ENCODE measurements around the gene CD226. TPM values are rescaled to one million over a fixed set of nuclear protein-coding genes. Genes with fewer than 3 reads are reported as not detected.
"Not testable (repeated sequence)": the region's sequence is repeated elsewhere in the genome, so short reads cannot be mapped to it uniquely, and the experiment has no call there.

The CD226 gene
- total and polyA plus RNA-seq, 4 experiments from 2014 or later = 67.2 to 95.7 (median 83.9) TPM

GRCh38 chr18:69866212-69866611, 81.5 kb downstream of the CD226 start:
- H3K27me3 ChIP-seq (ENCODE audit: insufficient read depth, low read length) = no peaks in the 10 kb centered on the region
- no peak overlapping the region for H3K4me3 Mint-ChIP-seq
- H3K36me3 Mint-ChIP-seq = peaks cover 70 to 75% of the 10 kb centered on the region in 2 donors
- H3K4me1 ChIP-seq (ENCODE audit: insufficient read depth, low read length) = no peaks in the 10 kb centered on the region
- POLR2A ChIA-PET (ENCODE audit: partially characterized antibody) = no interaction called here
- H3K4me1 Mint-ChIP-seq = peaks cover under 1 to 10% (median 6%) of the 10 kb centered on the region in 4 donors
- H3K27ac ChIP-seq (ENCODE audit: low read depth, low read length) = no peak overlapping the region
- H3K36me3 ChIP-seq (ENCODE audit: insufficient read depth, low read length) = peaks cover 24% of the 10 kb centered on the region
- peak overlapping the region in 2 of 7 donors; percentile 47 to 61 for H3K27ac Mint-ChIP-seq
- intact Hi-C loops (cut with micrococcal nuclease) = no loop called here
- no peak overlapping the region for H3K4me3 ChIP-seq (ENCODE audit: low read length in 2 of 2)
- no peak for DNase-seq
- H3K9me3 ChIP-seq (ENCODE audit: control insufficient read depth in 1 of 2, low read length in 2 of 2) = no peaks in the 10 kb centered on the region
- no peaks in the 10 kb centered on the region for H3K9me3 Mint-ChIP-seq
- CTCF ChIA-PET (ENCODE audit: partially characterized antibody) = interaction anchor here (1.1 kb wide), 1 partner anchor 94 kb away, joined by 3 read pairs; no protein-coding TSS in a partner anchor
- no peaks in the 10 kb centered on the region for H3K27me3 Mint-ChIP-seq

DNA sequence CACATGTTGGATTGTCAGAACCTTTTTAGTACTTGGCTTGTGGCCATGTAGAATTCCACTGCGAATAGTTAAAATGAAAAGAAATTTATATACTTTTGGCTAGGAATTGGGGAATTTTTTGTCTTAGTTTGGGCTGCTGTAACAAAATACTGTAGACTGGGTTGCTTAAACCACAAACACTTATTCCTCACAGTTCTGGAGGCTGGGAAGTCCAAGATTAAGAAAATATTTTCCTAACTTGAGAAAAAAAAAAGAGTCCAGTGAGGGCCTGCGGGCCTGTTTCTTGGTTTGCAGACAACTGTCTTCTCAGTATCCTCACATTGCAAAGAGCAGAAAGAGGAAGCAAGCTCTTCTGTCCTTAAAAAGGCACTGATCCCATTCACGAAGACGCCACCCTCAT, 81.9 kb downstream of the CD226 start:
- H3K4me3 ChIP-seq (ENCODE audit: low read length in 2 of 2) = no peak overlapping the region
- no peak overlapping the region for H3K27ac ChIP-seq (ENCODE audit: low read depth, low read length)
- no peaks in the 10 kb centered on the region for H3K9me3 ChIP-seq (ENCODE audit: control insufficient read depth in 1 of 2, low read length in 2 of 2)
- DNase-seq = no peak
- ChIA-PET POLR2A (ENCODE audit: partially characterized antibody) (no interaction called here), CTCF (ENCODE audit: partially characterized antibody) (interaction anchor here (1.1 kb wide), 1 partner anchor 95 kb away, joined by 3 read pairs; no protein-coding TSS in a partner anchor)
- peaks cover 21% of the 10 kb centered on the region for H3K36me3 ChIP-seq (ENCODE audit: insufficient read depth, low read length)
- H3K4me1 ChIP-seq (ENCODE audit: insufficient read depth, low read length) = no peaks in the 10 kb centered on the region
- no peaks in the 10 kb centered on the region for H3K27me3 Mint-ChIP-seq
- intact Hi-C loops (cut with micrococcal nuclease) = no loop called here
- no peaks in the 10 kb centered on the region for H3K9me3 Mint-ChIP-seq
- H3K36me3 Mint-ChIP-seq = peaks cover 66 to 70% of the 10 kb centered on the region in 2 donors
- H3K4me1 Mint-ChIP-seq = peaks cover 0 to 10% (median 5%) of the 10 kb centered on the region in 4 donors
- H3K27me3 ChIP-seq (ENCODE audit: insufficient read depth, low read length) = no peaks in the 10 kb centered on the region
- H3K27ac Mint-ChIP-seq = peak overlapping the region in 2 of 7 donors; percentile 2 to 57
- H3K4me3 Mint-ChIP-seq = no peak overlapping the region

DNA sequence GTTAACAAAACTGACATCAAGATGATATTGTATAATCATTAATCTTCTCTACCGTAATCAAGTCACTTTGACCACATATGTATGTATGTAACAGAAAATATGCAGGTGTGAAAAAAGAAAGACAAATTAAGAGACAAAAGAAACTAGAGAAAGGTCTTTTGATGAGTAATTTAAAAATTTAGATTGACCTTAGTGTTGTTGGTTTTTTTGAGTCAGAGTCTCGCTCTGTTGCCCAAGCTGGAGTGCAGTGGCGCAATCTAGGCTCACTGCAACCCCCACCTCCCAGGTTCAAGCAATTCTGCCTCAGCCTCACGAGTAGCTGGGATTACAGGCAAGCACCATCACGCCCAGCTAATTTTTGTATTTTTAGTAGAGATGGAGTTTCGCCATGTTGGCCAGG, 82.9 kb downstream of the CD226 start:
- H3K9me3 Mint-ChIP-seq; intact Hi-C loops (cut with micrococcal nuclease): not testable (repeated sequence)

DNA sequence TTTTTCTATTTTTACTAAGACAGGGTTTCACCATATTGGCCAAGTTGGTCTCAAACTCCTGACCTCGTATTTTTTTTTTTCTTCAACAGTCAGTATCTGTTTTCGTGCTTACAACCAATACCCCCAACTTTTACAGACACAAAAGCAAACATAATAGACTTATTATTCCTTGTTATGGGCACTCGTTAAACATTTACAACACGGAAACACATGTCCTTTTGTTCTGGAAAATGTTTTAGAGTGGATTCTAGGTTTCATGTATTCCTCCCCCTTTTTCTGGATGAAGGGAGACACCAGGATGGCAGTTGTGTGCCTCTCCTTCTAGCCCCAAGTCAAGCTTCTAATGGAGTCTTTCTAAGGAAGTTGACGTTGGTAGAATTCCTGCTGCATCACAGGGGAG, 88.8 kb downstream of the CD226 start:
- H3K9me3 ChIP-seq (ENCODE audit: control insufficient read depth in 1 of 2, low read length in 2 of 2) = no peaks in the 10 kb centered on the region
- Mint-ChIP-seq H3K4me3 (no peak overlapping the region), H3K27ac (peak overlapping the region in 1 of 7 donors; percentile 56), H3K27me3 (no peaks in the 10 kb centered on the region), H3K4me1 (peaks cover 0 to 6% (median 2%) of the 10 kb centered on the region in 4 donors), H3K9me3 (no peaks in the 10 kb centered on the region), H3K36me3 (peaks cover 58 to 59% of the 10 kb centered on the region in 2 donors)
- DNase-seq = no peak
- H3K27me3 ChIP-seq (ENCODE audit: insufficient read depth, low read length) = no peaks in the 10 kb centered on the region
- H3K4me1 ChIP-seq (ENCODE audit: insufficient read depth, low read length) = no peaks in the 10 kb centered on the region
- H3K27ac ChIP-seq (ENCODE audit: low read depth, low read length) = no peak overlapping the region
- CTCF ChIA-PET (ENCODE audit: partially characterized antibody) = no interaction called here
- POLR2A ChIA-PET (ENCODE audit: partially characterized antibody) = no interaction called here
- intact Hi-C loops (cut with micrococcal nuclease) = no loop called here
- H3K36me3 ChIP-seq (ENCODE audit: insufficient read depth, low read length) = peaks cover 9% of the 10 kb centered on the region
- no peak overlapping the region for H3K4me3 ChIP-seq (ENCODE audit: low read length in 2 of 2)

More for the DNA sequence above, 82.9 kb downstream of the CD226 start:
- H3K4me3 Mint-ChIP-seq; H3K4me3 ChIP-seq (ENCODE audit: low read length in 2 of 2); H3K4me1 ChIP-seq (ENCODE audit: insufficient read depth, low read length); H3K27me3 ChIP-seq (ENCODE audit: insufficient read depth, low read length); H3K27ac ChIP-seq (ENCODE audit: low read depth, low read length); H3K4me1 Mint-ChIP-seq; DNase-seq; H3K9me3 ChIP-seq (ENCODE audit: control insufficient read depth in 1 of 2, low read length in 2 of 2); H3K27me3 Mint-ChIP-seq; CTCF ChIA-PET (ENCODE audit: partially characterized antibody): not testable (repeated sequence)
- POLR2A ChIA-PET (ENCODE audit: partially characterized antibody) = interaction anchor here (1.5 kb wide), 1 partner anchor 70 kb away, joined by 5 read pairs; no protein-coding TSS in a partner anchor
- Mint-ChIP-seq H3K27ac (peak overlapping the region in 2 of 7 donors; percentile 47 to 51), H3K36me3 (peaks cover 67 to 69% of the 10 kb centered on the region in 2 donors)
- peaks cover 21% of the 10 kb centered on the region for H3K36me3 ChIP-seq (ENCODE audit: insufficient read depth, low read length)

DNA sequence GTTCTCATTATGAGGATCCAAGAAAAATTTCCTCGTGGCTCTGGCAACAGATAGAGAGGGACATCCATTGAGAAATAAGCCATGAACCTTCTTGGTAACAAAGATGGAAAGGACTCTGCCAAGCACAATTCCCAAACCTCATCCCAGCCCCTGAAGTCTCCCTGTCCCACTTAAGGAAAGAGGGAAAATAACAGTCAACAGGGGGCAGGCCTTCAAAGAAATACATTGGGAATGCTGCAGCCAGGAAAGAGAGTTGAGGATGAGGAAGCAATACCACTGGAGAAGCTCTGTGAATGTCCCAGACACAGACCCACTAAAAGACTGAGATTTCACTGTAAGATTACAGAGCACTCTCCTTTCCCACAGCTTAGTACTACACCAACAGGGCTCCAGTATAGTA, 93.2 kb downstream of the CD226 start:
- CTCF ChIA-PET (ENCODE audit: partially characterized antibody) = interaction anchor here (1.1 kb wide), 2 partner anchors 8 to 14 kb away, joined by 3 read pairs; no protein-coding TSS in a partner anchor

DNA sequence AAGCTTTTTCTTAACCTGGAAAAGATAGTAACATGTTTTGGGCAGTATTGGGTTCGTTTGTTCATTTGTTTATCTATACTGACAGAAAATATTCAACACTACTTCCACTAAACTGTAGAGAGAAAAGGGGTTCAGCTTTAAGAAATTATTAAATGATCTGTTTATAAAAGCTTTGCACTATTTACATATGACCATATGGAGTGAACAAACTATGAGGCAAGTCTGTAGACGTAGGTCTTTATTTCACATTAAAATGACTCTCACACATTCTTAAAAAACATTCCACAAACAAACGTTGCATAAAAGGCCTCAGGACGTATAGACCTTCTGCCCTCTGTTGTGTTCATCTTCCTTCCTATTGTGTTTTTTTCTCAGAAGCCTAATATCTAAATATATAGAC, 94.6 kb downstream of the CD226 start:
- CTCF ChIA-PET (ENCODE audit: partially characterized antibody) = no interaction called here
- H3K4me3 Mint-ChIP-seq = no peak overlapping the region
- DNase-seq = no peak
- H3K9me3 Mint-ChIP-seq = no peaks in the 10 kb centered on the region
- POLR2A ChIA-PET (ENCODE audit: partially characterized antibody) = no interaction called here
- no peaks in the 10 kb centered on the region for H3K9me3 ChIP-seq (ENCODE audit: control insufficient read depth in 1 of 2, low read length in 2 of 2)
- intact Hi-C loops (cut with micrococcal nuclease) = loop anchor here (5.0 kb wide), 1 partner anchor 34 kb away; no protein-coding TSS in a partner anchor
- no peaks in the 10 kb centered on the region for H3K27me3 Mint-ChIP-seq
- peaks cover 31 to 34% of the 10 kb centered on the region in 2 donors for H3K36me3 Mint-ChIP-seq
- H3K4me1 Mint-ChIP-seq = peaks cover 0 to 9% (median 2%) of the 10 kb centered on the region in 4 donors
- H3K4me3 ChIP-seq (ENCODE audit: low read length in 2 of 2) = no peak overlapping the region
- no peak overlapping the region for H3K27ac ChIP-seq (ENCODE audit: low read depth, low read length)
- H3K4me1 ChIP-seq (ENCODE audit: insufficient read depth, low read length) = no peaks in the 10 kb centered on the region
- peaks cover 7% of the 10 kb centered on the region for H3K36me3 ChIP-seq (ENCODE audit: insufficient read depth, low read length)
- H3K27ac Mint-ChIP-seq = peak overlapping the region in 1 of 7 donors; percentile 8
- no peaks in the 10 kb centered on the region for H3K27me3 ChIP-seq (ENCODE audit: insufficient read depth, low read length)

More for the DNA sequence above, 93.2 kb downstream of the CD226 start:
- Mint-ChIP-seq H3K4me3 (no peak overlapping the region), H3K27ac (peak overlapping the region in 3 of 7 donors; percentile 19 to 58 (median 54)), H3K4me1 (peaks cover 0 to 10% (median 2%) of the 10 kb centered on the region in 4 donors), H3K27me3 (no peaks in the 10 kb centered on the region), H3K9me3 (no peaks in the 10 kb centered on the region), H3K36me3 (peaks cover 38 to 45% of the 10 kb centered on the region in 2 donors)
- peaks cover 7% of the 10 kb centered on the region for H3K36me3 ChIP-seq (ENCODE audit: insufficient read depth, low read length)
- intact Hi-C loops (cut with micrococcal nuclease) = loop anchor here (5.0 kb wide), 1 partner anchor 33 kb away; no protein-coding TSS in a partner anchor
- POLR2A ChIA-PET (ENCODE audit: partially characterized antibody) = no interaction called here
- no peak overlapping the region for H3K4me3 ChIP-seq (ENCODE audit: low read length in 2 of 2)
- H3K27ac ChIP-seq (ENCODE audit: low read depth, low read length) = no peak overlapping the region
- H3K9me3 ChIP-seq (ENCODE audit: control insufficient read depth in 1 of 2, low read length in 2 of 2) = no peaks in the 10 kb centered on the region
- no peak for DNase-seq
- H3K27me3 ChIP-seq (ENCODE audit: insufficient read depth, low read length) = no peaks in the 10 kb centered on the region
- H3K4me1 ChIP-seq (ENCODE audit: insufficient read depth, low read length) = no peaks in the 10 kb centered on the region

- ChIA-PET CTCF (ENCODE audit: partially characterized antibody) (interaction anchor here (0.8 to 2.1 kb wide), 4 partner anchors 9 to 242 kb away, joined by 3 to 7 read pairs (median 3); no protein-coding TSS in a partner anchor), POLR2A (ENCODE audit: partially characterized antibody) (interaction anchor here (0.6 to 1.6 kb wide), 4 partner anchors 109 to 115 kb away, joined by 3 to 5 read pairs (median 4); no protein-coding TSS in a partner anchor)
- H3K4me1 Mint-ChIP-seq = peaks cover 0 to 4% (median 3%) of the 10 kb centered on the region in 4 donors
- Histone ChIP-seq H3K27me3 (ENCODE audit: insufficient read depth, low read length) (no peaks in the 10 kb centered on the region), H3K4me3 (ENCODE audit: low read length in 2 of 2) (no peak overlapping the region), H3K4me1 (ENCODE audit: insufficient read depth, low read length) (no peaks in the 10 kb centered on the region), H3K9me3 (ENCODE audit: control insufficient read depth in 1 of 2, low read length in 2 of 2) (no peaks in the 10 kb centered on the region), H3K36me3 (ENCODE audit: insufficient read depth, low read length) (no peaks in the 10 kb centered on the region), H3K27ac (ENCODE audit: low read depth, low read length) (no peak overlapping the region)
- intact Hi-C loops (cut with micrococcal nuclease) = loop anchor here (5.0 kb wide), 1 partner anchor 226 kb away; no protein-coding TSS in a partner anchor
- no peaks in the 10 kb centered on the region for H3K36me3 Mint-ChIP-seq
- H3K27ac Mint-ChIP-seq = no peak overlapping the region
- no peaks in the 10 kb centered on the region for H3K27me3 Mint-ChIP-seq
- DNase-seq = no peak
- H3K9me3 Mint-ChIP-seq = no peaks in the 10 kb centered on the region
- no peak overlapping the region for H3K4me3 Mint-ChIP-seq
Measured at GRCh38 chr18:69845593-69846506, 101.8 kb downstream of the CD226 start.

All from CD4-positive, alpha-beta memory T cell (primary cell).